ENCODE measurements around the gene TTYH1.

GRCh38 chr19:54373781-54374631 is 41.3 kb upstream of the TTYH1 start:
- TF ChIP-seq CTCF (IDR thresholded peaks at IDR 0.05) (no peak), POLR2AphosphoS5 (IDR thresholded peaks at IDR 0.05; ENCODE audit: low read depth, low read length) (no peak), REST (IDR thresholded peaks at IDR 0.05; ENCODE audit: insufficient read depth in 1 of 2, low read depth in 2 of 2, low read length in 1 of 2) (no peak)
